ENCODE measurements around the gene SLC39A5.
A peak's percentile ranks its signal among the peaks of the same experiment; 100 is the strongest.

Gene SLC39A5

DNA sequence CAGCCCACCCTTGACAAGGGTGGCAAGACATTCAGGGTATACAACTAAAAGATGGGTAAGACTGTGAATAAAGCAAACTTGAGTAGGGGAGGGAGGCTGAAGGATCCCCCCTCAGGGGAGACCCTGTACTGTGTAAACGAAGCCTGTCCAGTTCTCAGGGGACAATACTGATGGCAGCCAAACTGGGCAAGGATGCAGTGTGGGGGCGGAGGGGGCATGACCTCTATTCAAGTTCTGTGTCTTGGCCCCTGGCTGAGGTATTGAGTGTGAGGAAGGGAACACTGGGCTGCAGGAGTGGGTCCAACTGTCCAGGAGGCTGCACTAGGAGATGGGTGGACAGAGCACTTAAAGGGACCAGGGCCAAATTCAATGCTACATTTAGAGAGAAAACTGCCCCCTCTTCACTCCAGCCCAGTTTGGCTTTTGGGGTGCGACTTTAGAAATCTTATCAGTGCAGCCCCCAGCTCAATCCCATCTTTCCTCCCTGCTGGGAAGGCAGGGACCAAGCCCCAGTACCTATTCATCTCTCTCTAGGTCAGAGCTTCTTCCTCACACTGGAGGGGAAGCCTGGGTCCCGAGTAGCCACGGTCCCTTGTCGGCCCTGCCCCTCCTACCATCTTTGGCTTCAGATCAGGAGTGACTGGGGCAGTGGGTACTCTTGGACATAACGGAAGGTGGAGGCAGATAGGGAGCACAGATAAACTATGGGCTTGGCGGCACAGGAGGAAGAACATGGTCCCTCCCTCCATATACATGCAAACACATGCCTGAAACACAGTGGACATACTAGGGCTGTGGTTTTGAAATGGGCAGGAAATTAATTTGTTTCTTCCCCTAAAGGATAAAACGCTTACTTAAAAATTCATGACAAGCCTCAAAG, 11.8 kb downstream of the SLC39A5 start:
- Mint-ChIP-seq H3K27me3 (no peaks in the 10 kb centered on the region), H3K36me3 (ENCODE audit: insufficient read depth) (peaks cover 40% of the 10 kb centered on the region), H3K9me3 (no peaks in the 10 kb centered on the region), H3K4me1 (ENCODE audit: low read depth in 2 of 2) (peaks cover 0 to 2% of the 10 kb centered on the region in 2 donors), H3K4me3 (no peak overlapping the region), H3K27ac (peak overlapping the region; percentile 42 to 76)
- ATAC-seq (replicated peaks), result no peak
- DNase-seq, result no peak

DNA sequence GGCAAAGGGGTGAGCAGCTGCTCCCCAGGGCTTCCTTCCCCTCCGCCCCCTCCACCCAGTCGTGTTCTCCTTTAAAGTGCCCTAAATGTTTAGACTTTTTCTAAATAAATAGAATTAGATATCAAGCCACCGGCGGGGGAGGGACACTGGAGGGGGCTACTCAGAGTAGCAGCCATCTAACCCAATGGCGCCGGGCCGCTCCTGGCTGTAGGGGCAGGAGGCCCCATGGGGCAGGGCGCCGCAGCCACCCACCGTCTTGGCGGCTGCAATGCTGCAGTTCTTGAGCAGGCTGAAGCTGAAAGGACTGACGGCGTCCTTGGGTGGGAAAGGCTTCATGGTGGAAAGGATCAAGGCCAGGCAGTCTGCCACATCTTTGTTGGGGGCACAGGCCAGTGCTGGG, 13.1 kb downstream of the SLC39A5 start:
- Mint-ChIP-seq H3K4me3 (no peak overlapping the region), H3K4me1 (ENCODE audit: low read depth in 2 of 2) (peaks cover 0 to 1% of the 10 kb centered on the region in 2 donors), H3K27ac (no peak overlapping the region), H3K27me3 (no peaks in the 10 kb centered on the region), H3K36me3 (ENCODE audit: insufficient read depth) (peaks cover 48% of the 10 kb centered on the region), H3K9me3 (no peaks in the 10 kb centered on the region)
- DNase-seq (no peak), ATAC-seq (replicated peaks) (no peak)

DNA sequence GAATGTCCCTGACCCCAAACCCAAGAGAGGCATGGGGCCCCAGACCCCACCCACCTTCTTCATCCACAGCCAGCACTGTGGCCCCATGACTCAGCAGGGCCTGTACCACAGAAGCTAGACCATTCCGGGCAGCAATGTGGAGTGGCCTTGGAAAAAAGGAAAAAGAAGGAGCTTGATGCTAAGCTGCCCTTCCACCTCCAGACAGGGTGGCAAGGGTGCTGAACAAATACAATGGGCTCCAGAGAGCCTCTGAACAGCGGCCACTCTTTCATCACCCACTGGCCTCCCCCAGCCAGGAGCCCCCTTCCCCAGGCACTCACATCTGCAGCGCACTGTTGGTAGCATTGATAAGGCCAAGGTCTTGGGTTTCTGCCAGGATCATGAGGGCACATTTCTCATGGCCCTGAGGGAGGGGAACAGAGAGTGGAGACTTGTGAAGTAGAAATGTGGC, 13.9 kb downstream of the SLC39A5 start:
- Mint-ChIP-seq H3K9me3 (no peaks in the 10 kb centered on the region), H3K36me3 (ENCODE audit: insufficient read depth) (peaks cover 51% of the 10 kb centered on the region), H3K27ac (no peak overlapping the region), H3K27me3 (no peaks in the 10 kb centered on the region), H3K4me3 (no peak overlapping the region), H3K4me1 (ENCODE audit: low read depth in 2 of 2) (peaks cover 0 to 1% of the 10 kb centered on the region in 2 donors)
- no peak for DNase-seq
- ATAC-seq (replicated peaks), result no peak

DNA sequence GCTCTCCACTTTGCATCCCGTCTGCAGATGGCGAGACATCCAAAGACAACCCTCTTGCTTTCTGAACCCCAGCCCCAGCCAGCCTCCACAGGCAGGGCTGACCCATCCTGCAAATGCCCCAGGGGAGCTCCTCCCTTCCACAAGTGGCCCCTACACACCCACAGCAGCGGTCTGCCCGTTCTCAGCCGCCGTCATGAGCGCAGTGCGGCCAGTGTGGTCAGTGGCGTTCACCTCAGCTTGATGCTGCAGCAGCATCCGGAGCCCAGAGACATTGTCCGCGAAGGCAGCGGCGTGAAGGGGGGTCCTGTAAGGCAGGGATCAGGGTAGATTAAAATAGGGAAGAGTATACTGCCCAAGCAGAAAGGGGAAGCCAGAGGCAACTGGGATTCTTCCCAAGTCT, 14.6 kb downstream of the SLC39A5 start:
- ATAC-seq (replicated peaks) (no peak), DNase-seq (no peak)
- Mint-ChIP-seq H3K4me3 (no peak overlapping the region), H3K27me3 (no peaks in the 10 kb centered on the region), H3K27ac (no peak overlapping the region), H3K4me1 (ENCODE audit: low read depth in 2 of 2) (peaks cover 0 to 1% of the 10 kb centered on the region in 2 donors), H3K36me3 (ENCODE audit: insufficient read depth) (peaks cover 58% of the 10 kb centered on the region), H3K9me3 (no peaks in the 10 kb centered on the region)

DNA sequence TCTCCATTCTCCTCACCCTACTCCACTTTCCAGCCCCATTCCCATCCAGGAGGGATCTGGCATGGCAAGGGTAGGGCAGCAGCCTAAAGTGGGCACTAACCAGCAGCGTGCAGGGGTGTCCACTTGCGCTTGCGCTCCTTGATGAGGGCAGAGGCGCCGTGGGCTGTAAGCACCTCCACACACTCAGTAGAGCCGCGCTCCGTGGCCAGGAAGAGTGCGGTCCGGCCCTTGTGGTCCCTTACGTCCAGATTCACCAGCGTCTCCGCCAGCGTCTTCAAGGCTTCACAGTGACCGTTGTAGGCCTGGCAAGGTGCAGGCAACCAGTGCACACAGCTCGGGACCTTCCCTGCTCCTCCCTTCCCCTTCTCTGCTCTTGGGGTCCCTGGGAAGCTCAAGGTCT, 18.1 kb downstream of the SLC39A5 start:
- H3K27ac Mint-ChIP-seq, result no peak overlapping the region

DNA sequence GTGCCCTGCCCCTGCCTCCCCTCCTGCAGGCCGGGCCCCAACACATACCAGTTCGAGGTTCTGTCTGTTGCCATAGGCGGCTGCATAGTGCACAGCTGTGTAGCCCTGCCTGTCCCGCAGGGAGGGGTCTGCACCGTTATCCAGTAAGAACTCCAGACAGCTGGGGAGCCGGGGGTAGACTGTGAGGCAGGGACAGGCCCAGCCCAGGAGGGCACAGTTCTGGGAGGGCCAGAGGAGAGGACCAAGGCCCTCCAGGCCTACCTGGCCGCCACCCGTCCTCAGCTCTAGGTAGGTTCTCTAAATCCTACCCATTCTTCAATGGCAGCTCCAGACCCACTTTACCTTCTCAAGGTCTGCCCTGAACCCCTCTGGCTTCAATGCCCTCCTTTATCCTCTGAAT, 18.9 kb downstream of the SLC39A5 start:
- Mint-ChIP-seq H3K36me3 (ENCODE audit: insufficient read depth) (peaks cover 70% of the 10 kb centered on the region), H3K4me3 (no peak overlapping the region), H3K27ac (no peak overlapping the region), H3K4me1 (ENCODE audit: low read depth in 2 of 2) (no peaks in the 10 kb centered on the region), H3K27me3 (no peaks in the 10 kb centered on the region), H3K9me3 (no peaks in the 10 kb centered on the region)
- DNase-seq (no peak), ATAC-seq (replicated peaks) (no peak)

More for the DNA sequence above, 18.1 kb downstream of the SLC39A5 start:
- H3K4me1 Mint-ChIP-seq (ENCODE audit: low read depth in 2 of 2), result no peaks in the 10 kb centered on the region
- ATAC-seq (replicated peaks) (no peak), DNase-seq (no peak)
- H3K36me3 Mint-ChIP-seq (ENCODE audit: insufficient read depth), result peaks cover 67% of the 10 kb centered on the region
- H3K27me3 Mint-ChIP-seq, result no peaks in the 10 kb centered on the region
- no peak overlapping the region for H3K4me3 Mint-ChIP-seq
- H3K9me3 Mint-ChIP-seq, result no peaks in the 10 kb centered on the region

DNA sequence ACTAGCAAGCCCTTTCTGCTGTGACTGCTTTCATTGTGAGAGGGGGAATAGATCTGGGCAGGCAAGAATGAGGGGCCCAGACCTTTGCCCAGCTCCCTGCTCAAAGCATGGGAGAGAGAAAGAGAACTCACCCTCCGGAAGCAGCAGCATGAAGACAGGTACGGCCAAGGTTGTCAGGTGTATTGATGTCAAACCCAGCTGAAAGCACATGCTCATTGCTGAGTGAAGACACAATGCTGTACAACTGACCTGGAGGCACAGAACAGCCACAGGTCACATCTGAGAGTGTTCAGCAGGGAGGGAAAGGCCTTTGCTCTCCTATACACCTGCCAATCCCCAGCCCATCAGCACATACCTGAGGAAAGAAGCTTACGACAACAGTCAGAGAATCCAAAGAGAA, 22.8 kb downstream of the SLC39A5 start:
- ATAC-seq (replicated peaks), result no peak
- Mint-ChIP-seq H3K4me3 (no peak overlapping the region), H3K9me3 (no peaks in the 10 kb centered on the region), H3K27ac (no peak overlapping the region), H3K36me3 (ENCODE audit: insufficient read depth) (peaks cover 63% of the 10 kb centered on the region), H3K27me3 (no peaks in the 10 kb centered on the region), H3K4me1 (ENCODE audit: low read depth in 2 of 2) (peaks cover 10 to 16% of the 10 kb centered on the region in 2 donors)
- no peak for DNase-seq

DNA sequence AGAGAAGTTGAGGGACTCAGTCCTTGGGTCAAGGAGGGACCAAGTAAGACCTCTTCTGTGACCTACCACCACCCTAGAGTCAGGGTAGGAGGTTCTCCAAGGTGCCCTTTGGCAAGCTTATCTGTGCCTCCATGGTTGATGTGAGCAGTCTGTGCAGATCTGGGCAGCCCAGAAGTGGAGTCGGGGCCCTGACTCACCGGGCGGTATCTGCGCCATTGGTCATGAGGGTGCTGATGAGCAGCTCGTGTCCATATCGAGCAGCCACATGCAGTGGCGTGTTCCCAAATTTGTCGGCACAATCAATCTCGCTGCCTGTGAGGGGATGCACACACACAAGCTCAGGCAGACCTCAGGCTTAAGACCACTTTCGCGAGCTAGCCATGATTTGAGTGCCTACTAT, 23.2 kb downstream of the SLC39A5 start:
- H3K4me3 Mint-ChIP-seq, result no peak overlapping the region
- ATAC-seq (replicated peaks), result no peak
- peaks cover 64% of the 10 kb centered on the region for H3K36me3 Mint-ChIP-seq (ENCODE audit: insufficient read depth)
- H3K27ac Mint-ChIP-seq, result no peak overlapping the region
- peaks cover 10 to 16% of the 10 kb centered on the region in 2 donors for H3K4me1 Mint-ChIP-seq (ENCODE audit: low read depth in 2 of 2)
- no peak for DNase-seq
- no peaks in the 10 kb centered on the region for H3K9me3 Mint-ChIP-seq
- no peaks in the 10 kb centered on the region for H3K27me3 Mint-ChIP-seq

DNA sequence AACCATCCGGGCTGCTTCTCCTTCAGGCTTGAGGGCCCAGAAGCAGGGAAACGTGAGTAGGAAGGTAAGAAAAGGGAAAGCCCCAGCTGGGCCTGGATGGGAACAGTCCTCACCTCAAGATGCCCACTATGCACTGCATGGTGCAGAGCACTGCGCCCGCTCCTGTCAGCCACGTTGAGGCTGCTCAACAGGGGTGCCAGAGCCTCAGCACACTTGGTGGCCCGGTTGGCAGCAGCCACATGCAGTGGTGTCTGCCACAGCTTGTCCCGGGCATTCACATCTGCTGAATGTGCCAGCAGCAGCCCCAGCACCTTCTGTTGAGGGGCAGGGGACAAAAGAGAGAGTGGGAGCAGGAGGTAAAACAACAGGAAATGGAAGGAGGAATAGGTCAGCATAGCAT, 25.8 kb downstream of the SLC39A5 start:
- H3K9me3 Mint-ChIP-seq, result no peaks in the 10 kb centered on the region
- peaks cover 17 to 23% of the 10 kb centered on the region in 2 donors for H3K4me1 Mint-ChIP-seq (ENCODE audit: low read depth in 2 of 2)
- H3K36me3 Mint-ChIP-seq (ENCODE audit: insufficient read depth), result peaks cover 60% of the 10 kb centered on the region
- H3K27me3 Mint-ChIP-seq, result no peaks in the 10 kb centered on the region
- ATAC-seq (replicated peaks) (no peak), DNase-seq (no peak)
- peak overlapping the region in 1 of 2 donors; percentile 14 for H3K4me3 Mint-ChIP-seq
- peak overlapping the region in 1 of 2 donors; percentile 65 for H3K27ac Mint-ChIP-seq

DNA sequence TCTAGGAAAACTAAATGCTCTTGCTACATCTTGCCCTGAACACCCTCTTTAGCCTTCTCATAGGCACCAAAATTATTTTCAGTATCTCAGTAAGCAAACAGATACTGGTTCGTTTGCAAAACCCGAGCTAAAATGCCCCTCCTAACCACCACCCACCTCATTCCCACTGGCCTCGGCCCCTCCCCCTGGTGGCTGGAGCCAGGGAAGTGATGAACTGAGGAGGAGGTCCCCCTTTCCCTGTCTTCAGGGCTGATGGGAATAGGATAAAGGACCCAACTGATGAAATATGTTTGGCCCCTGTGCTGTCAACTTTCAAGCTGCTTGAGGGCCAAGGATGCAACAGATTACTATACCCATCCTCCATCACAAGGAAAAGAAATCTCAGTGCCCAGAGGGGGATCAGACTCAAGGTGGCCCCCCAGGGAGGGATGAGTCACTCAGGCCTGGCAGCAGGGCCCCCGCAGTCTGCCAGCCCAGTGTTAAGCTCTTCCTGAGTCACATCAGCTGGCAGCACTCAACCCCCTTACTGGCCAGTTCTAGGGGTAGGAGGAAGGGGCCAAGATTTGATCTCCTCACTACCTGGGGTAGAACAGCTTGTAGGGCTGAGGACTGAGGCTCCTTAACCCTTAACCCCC, 26.6 kb downstream of the SLC39A5 start:
- no peaks in the 10 kb centered on the region for H3K27me3 Mint-ChIP-seq
- no peak for DNase-seq
- H3K4me1 Mint-ChIP-seq (ENCODE audit: low read depth in 2 of 2), result peaks cover 17 to 23% of the 10 kb centered on the region in 2 donors
- ATAC-seq (replicated peaks), result no peak
- peak overlapping the region; percentile 83 for H3K4me3 Mint-ChIP-seq
- peaks cover 58% of the 10 kb centered on the region for H3K36me3 Mint-ChIP-seq (ENCODE audit: insufficient read depth)
- H3K27ac Mint-ChIP-seq, result peak overlapping the region; percentile 65 to 79
- H3K9me3 Mint-ChIP-seq, result no peaks in the 10 kb centered on the region

DNA sequence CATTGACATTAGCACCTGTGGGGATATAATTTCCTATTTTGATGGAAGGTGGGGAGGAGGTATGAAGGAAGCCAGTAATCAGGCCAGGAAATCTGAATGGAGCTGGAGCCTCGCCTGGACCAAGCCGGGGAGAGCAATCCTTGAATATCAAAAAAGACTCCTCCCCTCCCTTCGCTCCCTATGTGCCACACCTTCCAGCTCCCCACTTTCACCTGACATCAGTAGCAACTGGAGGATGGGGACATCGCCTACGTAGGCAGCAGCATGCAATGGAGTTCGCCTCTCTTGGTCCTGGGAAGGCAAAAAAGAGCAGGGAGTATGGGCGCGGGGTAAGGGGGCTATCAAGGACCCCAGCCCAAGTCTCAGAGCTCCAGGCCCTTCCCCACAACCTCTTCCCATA, 27.2 kb downstream of the SLC39A5 start:
- H3K27ac Mint-ChIP-seq, result peak overlapping the region; percentile 79 to 93

DNA sequence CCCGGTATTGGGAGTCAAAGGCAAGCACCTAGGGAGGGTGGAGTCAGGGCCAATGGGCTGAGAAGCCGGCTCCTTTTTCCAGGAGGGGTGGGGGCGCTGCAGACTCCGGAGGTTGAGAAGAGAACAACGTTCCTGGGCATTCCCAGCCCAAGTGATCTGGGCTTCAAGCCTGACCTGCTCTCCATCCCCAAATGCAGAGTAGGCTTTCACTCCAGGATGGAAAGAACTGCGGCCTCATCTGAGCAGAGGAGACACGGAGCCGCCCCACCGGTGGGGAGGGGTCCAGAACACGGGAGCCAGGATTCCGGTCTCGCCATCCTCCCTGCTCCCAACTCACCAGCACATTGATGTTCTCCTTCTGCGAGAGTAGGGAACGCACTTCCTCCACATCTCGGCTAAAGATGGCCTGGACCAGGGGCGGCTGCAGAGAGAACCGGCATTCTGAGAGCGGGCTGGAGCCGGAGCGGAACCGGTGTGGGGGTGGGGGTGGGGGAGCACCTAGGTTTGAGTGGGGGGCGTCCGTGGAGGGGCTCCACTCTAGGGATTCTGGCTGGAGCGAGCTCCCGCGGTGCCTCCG, 27.7 kb downstream of the SLC39A5 start:
- Mint-ChIP-seq H3K27me3 (no peaks in the 10 kb centered on the region), H3K36me3 (ENCODE audit: insufficient read depth) (peaks cover 47% of the 10 kb centered on the region), H3K4me3 (peak overlapping the region; percentile 83), H3K9me3 (no peaks in the 10 kb centered on the region), H3K4me1 (ENCODE audit: low read depth in 2 of 2) (peaks cover 17 to 23% of the 10 kb centered on the region in 2 donors), H3K27ac (peak overlapping the region; percentile 79 to 93)
- no peak for DNase-seq
- ATAC-seq (replicated peaks), result peak; percentile 5

More for the DNA sequence above, 27.2 kb downstream of the SLC39A5 start:
- H3K4me3 Mint-ChIP-seq, result peak overlapping the region; percentile 83
- DNase-seq (no peak), ATAC-seq (replicated peaks) (no peak)
- H3K4me1 Mint-ChIP-seq (ENCODE audit: low read depth in 2 of 2), result peaks cover 17 to 23% of the 10 kb centered on the region in 2 donors
- no peaks in the 10 kb centered on the region for H3K9me3 Mint-ChIP-seq
- H3K36me3 Mint-ChIP-seq (ENCODE audit: insufficient read depth), result peaks cover 52% of the 10 kb centered on the region
- H3K27me3 Mint-ChIP-seq, result no peaks in the 10 kb centered on the region

DNA sequence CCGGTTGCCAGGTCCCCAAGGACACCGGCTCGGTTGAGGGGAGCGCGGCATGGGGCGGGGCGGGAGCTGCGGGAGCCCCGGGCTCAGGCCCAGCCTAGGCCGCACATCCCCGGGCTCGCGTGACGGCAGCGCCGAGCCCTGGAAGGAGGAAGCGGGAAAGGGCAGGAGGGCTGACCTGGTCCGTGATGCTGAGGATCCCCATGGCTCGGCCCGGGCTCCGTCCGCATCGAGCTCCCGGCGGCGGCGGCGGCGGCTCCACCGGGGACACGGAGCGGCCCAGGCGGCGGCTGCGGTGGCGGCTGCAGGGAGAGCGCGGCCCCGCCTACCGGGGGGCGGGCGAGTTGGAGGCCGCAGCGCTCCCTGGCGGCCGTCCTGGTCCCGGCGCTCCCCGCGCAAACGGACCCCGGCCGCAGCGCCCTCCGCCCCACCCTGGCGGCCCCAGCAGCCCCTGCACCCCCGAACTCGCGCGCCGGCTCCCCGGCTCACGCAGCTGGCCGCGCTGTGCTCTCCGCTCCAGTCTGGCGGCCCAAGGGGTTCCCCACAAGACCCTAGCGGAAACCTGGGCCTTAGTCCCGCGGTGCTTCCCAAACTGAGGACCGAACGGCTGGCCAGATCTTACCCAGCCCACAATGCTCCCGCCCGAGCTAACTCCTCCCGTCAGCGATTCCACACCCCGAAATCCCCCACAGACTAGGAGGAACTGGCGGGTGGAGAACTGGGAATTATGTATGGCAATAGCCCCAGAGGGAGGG, 28.4 kb downstream of the SLC39A5 start, which contains the start of gene ANKRD52:
Gene ANKRD52 (minus strand): TSS at position 317 of the 752 bp plus-strand sequence. CDS start 115 bp downstream, at position 202.
- ATAC-seq (replicated peaks) (peak; percentile 95), DNase-seq (peak; percentile 74 to 82 (median 76))
- Mint-ChIP-seq H3K4me1 (ENCODE audit: low read depth in 2 of 2) (peaks cover 17 to 23% of the 10 kb centered on the region in 2 donors), H3K36me3 (ENCODE audit: insufficient read depth) (peaks cover 40% of the 10 kb centered on the region), H3K9me3 (no peaks in the 10 kb centered on the region), H3K27ac (peak within 1 kb of the TSS; percentile 93), H3K27me3 (no peaks in the 10 kb centered on the region), H3K4me3 (peak within 1 kb of the TSS; percentile 91 to 93)
